H1 (cell line): Measurements from ENCODE around the gene MID1. TPM values are rescaled to one million over a fixed set of nuclear protein-coding genes. Genes with fewer than 3 reads are reported as not detected.

Experiments
- CTCF ChIA-PET: fragments of 300-600 bp; sonication (Branson Sonifier 250); formaldehyde crosslinking; loops from one replicate; lab custom pipeline; 2021; ENCODE audit not compliant: partially characterized antibody; lab: Charles Lee
- POLR2A ChIA-PET: fragments of 300-600 bp; sonication (Branson Sonifier 250); formaldehyde crosslinking; loops from one replicate; lab custom pipeline; 2021; ENCODE audit warnings: inconsistent platforms; ENCODE audit not compliant: partially characterized antibody; lab: Charles Lee
- DNase-seq, 2 experiments: peaks; one replicate each; pipeline versions ENCODE4 v3.0.0 to v3.0.0-alpha.2; 2010 to 2022; ENCODE audit warnings: low spot score in 2 of 2, low read depth in 1 of 2, mixed read lengths in 1 of 2
- FAIRE-seq: peaks from 2 replicates; lab custom pipeline; 2011; peaks lifted over from hg19 to GRCh38; lab: Jason Lieb, UNC
- H2AFZ ChIP-seq: 2 replicates; pipeline ENCODE4 v1.8.1; 2012; ENCODE audit warnings: low read length, inconsistent platforms
- H2AK5ac ChIP-seq: 2 replicates; pipeline ENCODE4 v1.6.1; 2013; ENCODE audit warnings: low read depth, low read length
- H2BK120ac ChIP-seq: replicated peaks from 2 replicates; pipeline ENCODE3; 2013; ENCODE audit warnings: low read depth, low read length, inconsistent platforms
- H2BK12ac ChIP-seq: 2 replicates; pipeline ENCODE4 v1.6.1; 2013; ENCODE audit warnings: low read depth, low read length
- H2BK15ac ChIP-seq: 2 replicates; pipeline ENCODE4 v1.6.1; 2013; ENCODE audit warnings: low read length
- H2BK20ac ChIP-seq: 2 replicates; pipeline ENCODE4 v1.6.1; 2013; ENCODE audit warnings: low read length
- H2BK5ac ChIP-seq: 2 replicates; pipeline ENCODE4 v1.6.1; 2013; ENCODE audit warnings: low read depth, low read length
- H3K14ac ChIP-seq: 2 replicates; pipeline ENCODE4 v1.6.1; 2013; ENCODE audit warnings: inconsistent platforms; ENCODE audit not compliant: insufficient read length
- H3K18ac ChIP-seq: 2 replicates; pipeline ENCODE4 v1.6.1; 2013; ENCODE audit warnings: low read length; ENCODE audit errors: extremely low read depth
- H3K23ac ChIP-seq: 2 replicates; pipeline ENCODE4 v1.6.1; 2013; ENCODE audit warnings: inconsistent platforms; ENCODE audit not compliant: insufficient read length
- H3K23me2 ChIP-seq: 2 replicates; pipeline ENCODE4 v1.6.1; 2013; ENCODE audit warnings: low read depth, low read length
- H3K27ac ChIP-seq: 2 replicates; pipeline ENCODE4 v1.6.1; 2011; ENCODE audit warnings: low read depth, low read length, inconsistent platforms
- H3K27me3 ChIP-seq, 4 experiments: replicated peaks in 1 of 4; 1 replicate in 1 of 4; 2 replicates in 3 of 4; pipeline versions ENCODE4 v1.6.1 to v1.8.1; 2011 to 2013; ENCODE audit warnings: low read length in 3 of 4, mild to moderate bottlenecking in 3 of 4, inconsistent platforms in 2 of 4, mixed read lengths in 2 of 4, moderate library complexity in 1 of 4; ENCODE audit not compliant: control insufficient read depth in 3 of 4, insufficient read depth in 3 of 4; ENCODE audit errors: extremely low read depth in 1 of 4
- H3K36me3 ChIP-seq, 4 experiments: 2 replicates each; pipeline versions ENCODE4 v1.6.1 to v1.8.1; 2011 to 2013; ENCODE audit warnings: mild to moderate bottlenecking in 4 of 4, low read length in 3 of 4, moderate library complexity in 2 of 4, control low read depth in 1 of 4, inconsistent platforms in 1 of 4; ENCODE audit not compliant: insufficient read depth in 4 of 4, control insufficient read depth in 2 of 4
- H3K4ac ChIP-seq: replicated peaks from 2 replicates; pipeline ENCODE3; 2013; ENCODE audit warnings: low read length, low read depth, mixed read lengths, inconsistent platforms; ENCODE audit not compliant: insufficient read length
- H3K4me1 ChIP-seq, 4 experiments: replicated peaks in 1 of 4; 1 replicate in 1 of 4; 2 replicates in 3 of 4; pipeline versions ENCODE4 v1.6.1 to v1.8.1; 2011 to 2013; ENCODE audit warnings: low read length in 3 of 4, inconsistent platforms in 2 of 4, mixed read lengths in 1 of 4; ENCODE audit not compliant: insufficient read depth in 4 of 4, control insufficient read depth in 3 of 4
- H3K4me2 ChIP-seq, 2 experiments: 2 replicates each; pipeline versions ENCODE4 v1.6.1 to v1.8.1; 2011 to 2013; ENCODE audit warnings: low read depth in 2 of 2, low read length in 2 of 2, control low read depth in 1 of 2, inconsistent platforms in 1 of 2, mild to moderate bottlenecking in 1 of 2; ENCODE audit not compliant: insufficient read depth in 1 of 2
- H3K4me3 ChIP-seq, 4 experiments: fragments of 200-600, 300-600 bp in 1 of 4; sonication (generic), shearing (Covaris generic), sonication (Bioruptor Twin) in 1 of 4; 2 replicates each; pipeline versions ENCODE4 v1.5.1 to v1.8.1; 2011 to 2016; ENCODE audit warnings: low read length in 4 of 4, low read depth in 3 of 4, control low read depth in 2 of 4, inconsistent platforms in 2 of 4, mild to moderate bottlenecking in 2 of 4, mixed read lengths in 1 of 4, moderate library complexity in 1 of 4; ENCODE audit not compliant: insufficient read depth in 2 of 4; ENCODE audit errors: extremely low read depth in 1 of 4
- H3K56ac ChIP-seq: replicated peaks from 2 replicates; pipeline ENCODE3; 2013; ENCODE audit warnings: low read depth, mild to moderate bottlenecking, mixed read lengths, low read length, inconsistent platforms; ENCODE audit not compliant: insufficient read length
- H3K79me1 ChIP-seq: 2 replicates; pipeline ENCODE4 v1.6.1; 2013; ENCODE audit warnings: low read depth, low read length, control low read depth
- H3K79me2 ChIP-seq, 2 experiments: 2 replicates each; pipeline versions ENCODE4 v1.6.1 to v1.8.1; 2012 to 2013; ENCODE audit warnings: low read length in 2 of 2, mild to moderate bottlenecking in 2 of 2, inconsistent platforms in 1 of 2; ENCODE audit not compliant: insufficient read depth in 2 of 2, control insufficient read depth in 1 of 2
- H3K9ac ChIP-seq, 4 experiments: replicated peaks in 1 of 4; 1 replicate in 1 of 4; 2 replicates in 3 of 4; pipeline versions ENCODE4 v1.6.1 to v1.8.1; 2011 to 2013; ENCODE audit warnings: low read depth in 3 of 4, low read length in 3 of 4, control low read depth in 2 of 4, mild to moderate bottlenecking in 2 of 4, moderate library complexity in 2 of 4, inconsistent platforms in 1 of 4; ENCODE audit errors: extremely low read depth in 1 of 4
- H3K9me3 ChIP-seq, 2 experiments: 2 replicates each; pipeline versions ENCODE4 v1.6.1 to v1.8.1; 2012 to 2013; ENCODE audit warnings: mild to moderate bottlenecking in 2 of 2, moderate library complexity in 2 of 2, control low read depth in 1 of 2, inconsistent platforms in 1 of 2, low read depth in 1 of 2, low read length in 1 of 2, mixed read lengths in 1 of 2; ENCODE audit not compliant: insufficient read depth in 2 of 2
- H4K20me1 ChIP-seq, 2 experiments: replicated peaks in 1 of 2; 2 replicates each; pipeline versions ENCODE3 to v1.8.1; 2011 to 2013; ENCODE audit warnings: inconsistent platforms in 2 of 2, low read length in 2 of 2, mild to moderate bottlenecking in 1 of 2; ENCODE audit not compliant: insufficient read depth in 2 of 2, control insufficient read depth in 1 of 2
- H4K5ac ChIP-seq: 2 replicates; pipeline ENCODE4 v1.6.1; 2013; ENCODE audit warnings: low read length, low read depth, mixed read lengths, inconsistent platforms; ENCODE audit not compliant: insufficient read length
- H4K8ac ChIP-seq: 2 replicates; pipeline ENCODE4 v1.8.0; 2013; ENCODE audit warnings: mild to moderate bottlenecking, moderate library complexity, low read length, inconsistent platforms; ENCODE audit not compliant: insufficient read depth; ENCODE audit errors: extremely low read depth
- H4K91ac ChIP-seq: replicated peaks from 2 replicates; pipeline ENCODE3; 2013; ENCODE audit warnings: low read length, mixed read lengths, inconsistent platforms; ENCODE audit not compliant: insufficient read length
- HDAC6 ChIP-seq: IDR thresholded peaks from one replicate; pipeline ENCODE4 v1.7.1; 2012; ENCODE audit warnings: low read depth, mild to moderate bottlenecking, inconsistent platforms, low read length, moderate library complexity
- KDM1A ChIP-seq: fragments of 200-600, 300-600 bp; sonication (generic); IDR thresholded peaks from 2 replicates; pipeline ENCODE4 v1.7.1; 2016; ENCODE audit warnings: mild to moderate bottlenecking, low read length, borderline replicate concordance
- POLR2A ChIP-seq, 2 experiments: IDR thresholded peaks; 1 replicate in 1 of 2; 2 replicates in 1 of 2; pipeline ENCODE4 v1.6.1; 2011; ENCODE audit warnings: low read depth in 2 of 2, low read length in 2 of 2, mild to moderate bottlenecking in 2 of 2; ENCODE audit errors: control extremely low read depth in 1 of 2
- POLR2AphosphoS5 ChIP-seq: IDR thresholded peaks from 2 replicates; pipeline ENCODE4 v1.6.1; 2011; ENCODE audit warnings: low read depth, low read length
- RXRA ChIP-seq: IDR thresholded peaks from 2 replicates; pipeline ENCODE4 v1.6.1; 2011; ENCODE audit warnings: low read depth, mild to moderate bottlenecking, low read length, moderate library complexity; ENCODE audit not compliant: insufficient read depth
- SAP30 ChIP-seq: fragments of 300-600 bp; sonication (generic); IDR thresholded peaks from 2 replicates; pipeline ENCODE4 v1.7.1; 2012; ENCODE audit warnings: low read length, moderate library complexity, mild to moderate bottlenecking, inconsistent platforms; ENCODE audit not compliant: insufficient read depth, insufficient replicate concordance
- SP4 ChIP-seq: IDR thresholded peaks from 2 replicates; pipeline ENCODE4 v1.6.1; 2012; ENCODE audit warnings: low read length, inconsistent platforms
- WGBS, 2 experiments: shearing (Covaris generic) in 1 of 2; methylation state at CpG; one replicate each; pipeline versions ENCODE4 v1.1.6 to v1.1.7; 2013 to 2015; ENCODE audit warnings: low lambda C conversion rate in 2 of 2, mixed read lengths in 2 of 2, inconsistent platforms in 1 of 2, low coverage in 1 of 2, missing lambda C conversion rate in 1 of 2; ENCODE audit not compliant: insufficient replicate concordance in 2 of 2, insufficient coverage in 1 of 2, insufficient read length in 1 of 2; ENCODE audit errors: extremely low coverage in 1 of 2, missing lambda C conversion rate in 1 of 2; 5-methylcytosine and 5-hydroxymethylcytosine counted together
- polyA plus RNA-seq, 7 experiments: library from polyadenylated mRNA; depleted of rRNA in 3 of 7; stranded (reverse) in 5 of 7; unstranded in 2 of 7; fragments of >200 nt in 5 of 7; fragments of 200-250 nt in 2 of 7; gene quantifications; 1 replicate in 5 of 7; 2 replicates in 1 of 7; 4 replicates in 1 of 7; pipeline versions ENCODE4 v1.2.1 to v1.2.3, GENCODE V29; 2011 to 2013; ENCODE audit warnings: missing spikeins in 2 of 7, mixed read lengths in 2 of 7
- total RNA-seq: library from RNA; stranded (reverse); fragmentation: NEBNext Ultra II Directional; extraction: Animal tissue kit (Norgen Biotek cat#: 25700); gene quantifications from 2 replicates; pipeline ENCODE4 v1.2.1, GENCODE V29; 2021

MID1 gene
- total and polyA plus RNA-seq, 2 of the 8 experiments (the other 6 are each of a cell fraction or from before 2014, with no cell fraction given): 12.9 to 54.3 TPM

GRCh38 chrX:10667143-10667542 is 46.8 kb upstream of the MID1 start:
- POLR2A ChIA-PET: no interaction called here
- H3K18ac ChIP-seq: no peak overlapping the region

More at GRCh38 chrX:10667143-10667542, 46.8 kb upstream of the MID1 start:
- H3K27me3 ChIP-seq: no peaks in the 10 kb centered on the region
- H3K4me2 ChIP-seq: no peak overlapping the region
- no peak overlapping the region for H3K27ac ChIP-seq
- FAIRE-seq (no peak), DNase-seq (no peak)
- CTCF ChIA-PET: interaction anchor here (1.1 kb wide), 1 partner anchor 477 kb away, joined by 3 read pairs; no protein-coding TSS in a partner anchor
- no peak overlapping the region for H3K14ac ChIP-seq
- H3K9ac ChIP-seq: no peak overlapping the region
- H3K79me2 ChIP-seq: no peaks in the 10 kb centered on the region
- no peak overlapping the region for H2AFZ ChIP-seq
- no peak overlapping the region for H2AK5ac ChIP-seq
- no peak overlapping the region for H2BK15ac ChIP-seq
- no peak overlapping the region for H4K8ac ChIP-seq
- no peak overlapping the region for H2BK20ac ChIP-seq
- no peak overlapping the region for H2BK5ac ChIP-seq
- no peaks in the 10 kb centered on the region for H3K23me2 ChIP-seq
- no peak overlapping the region for H4K5ac ChIP-seq
- H3K9me3 ChIP-seq: no peaks in the 10 kb centered on the region
- no peaks in the 10 kb centered on the region for H4K20me1 ChIP-seq
- H2BK12ac ChIP-seq: no peak overlapping the region
- H3K23ac ChIP-seq: no peak overlapping the region
- H3K4me3 ChIP-seq: no peak overlapping the region
- no peak for TF ChIP-seq POLR2AphosphoS5
- TF ChIP-seq RXRA: no peak
- no peak for TF ChIP-seq SP4
- no peak for TF ChIP-seq POLR2A (IDR thresholded peaks at IDR 0.05; ENCODE audit: control extremely low read depth in 1 of 2, low read depth in 2 of 2, low read length in 2 of 2)
- no peak for TF ChIP-seq KDM1A
- TF ChIP-seq HDAC6: no peak
- no peak for TF ChIP-seq SAP30
- no peak overlapping the region for H3K56ac ChIP-seq
- no peaks in the 10 kb centered on the region for H3K36me3 ChIP-seq
- no peak overlapping the region for H3K4ac ChIP-seq
- no peak overlapping the region for H2BK120ac ChIP-seq
- WGBS, 2 experiments: 62% methylated on average over 1 of the region's 1 CpG; no CpG with 5 or more reads in 1 of the 2 experiments
- no peaks in the 10 kb centered on the region for H3K79me1 ChIP-seq
- no peak overlapping the region for H4K91ac ChIP-seq
- H3K4me1 ChIP-seq: no peaks in the 10 kb centered on the region; a peak in 1 of 7 replicates
